Upper lobe of left lung (tissue), 4 donors: Measurements from ENCODE around the gene FOXO3.
"Not testable (repeated sequence)": the region's sequence is repeated elsewhere in the genome, so short reads cannot be mapped to it uniquely, and the experiment has no call there.

Experiments used
- EP300 ChIP-seq, 4 donors: sonication (generic); formaldehyde crosslinking; IDR thresholded peaks; one replicate each; pipeline ENCODE4 v1.5.1; 2017; ENCODE audit warnings: antibody characterized with exemption in 4 of 4, control low read depth in 2 of 4
- TF ChIP-seq, protein P1 (sequence below), 6 experiments: fragments of 450-650 bp in 4 of 6; fragments of 200-600 bp in 2 of 6; sonication (generic) in 2 of 6; IDR thresholded peaks; one replicate each; pipeline ENCODE4 v1.5.1; 2016 to 2019; ENCODE audit warnings: antibody characterized with exemption in 6 of 6

DNA sequence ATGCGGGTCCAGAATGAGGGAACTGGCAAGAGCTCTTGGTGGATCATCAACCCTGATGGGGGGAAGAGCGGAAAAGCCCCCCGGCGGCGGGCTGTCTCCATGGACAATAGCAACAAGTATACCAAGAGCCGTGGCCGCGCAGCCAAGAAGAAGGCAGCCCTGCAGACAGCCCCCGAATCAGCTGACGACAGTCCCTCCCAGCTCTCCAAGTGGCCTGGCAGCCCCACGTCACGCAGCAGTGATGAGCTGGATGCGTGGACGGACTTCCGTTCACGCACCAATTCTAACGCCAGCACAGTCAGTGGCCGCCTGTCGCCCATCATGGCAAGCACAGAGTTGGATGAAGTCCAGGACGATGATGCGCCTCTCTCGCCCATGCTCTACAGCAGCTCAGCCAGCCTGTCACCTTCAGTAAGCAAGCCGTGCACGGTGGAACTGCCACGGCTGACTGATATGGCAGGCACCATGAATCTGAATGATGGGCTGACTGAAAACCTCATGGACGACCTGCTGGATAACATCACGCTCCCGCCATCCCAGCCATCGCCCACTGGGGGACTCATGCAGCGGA, 102.9 kb downstream of the FOXO3 start:
- not testable (repeated sequence) for TF ChIP-seq EP300 (IDR thresholded peaks at IDR 0.05)
- TF ChIP-seq, protein P1, sequence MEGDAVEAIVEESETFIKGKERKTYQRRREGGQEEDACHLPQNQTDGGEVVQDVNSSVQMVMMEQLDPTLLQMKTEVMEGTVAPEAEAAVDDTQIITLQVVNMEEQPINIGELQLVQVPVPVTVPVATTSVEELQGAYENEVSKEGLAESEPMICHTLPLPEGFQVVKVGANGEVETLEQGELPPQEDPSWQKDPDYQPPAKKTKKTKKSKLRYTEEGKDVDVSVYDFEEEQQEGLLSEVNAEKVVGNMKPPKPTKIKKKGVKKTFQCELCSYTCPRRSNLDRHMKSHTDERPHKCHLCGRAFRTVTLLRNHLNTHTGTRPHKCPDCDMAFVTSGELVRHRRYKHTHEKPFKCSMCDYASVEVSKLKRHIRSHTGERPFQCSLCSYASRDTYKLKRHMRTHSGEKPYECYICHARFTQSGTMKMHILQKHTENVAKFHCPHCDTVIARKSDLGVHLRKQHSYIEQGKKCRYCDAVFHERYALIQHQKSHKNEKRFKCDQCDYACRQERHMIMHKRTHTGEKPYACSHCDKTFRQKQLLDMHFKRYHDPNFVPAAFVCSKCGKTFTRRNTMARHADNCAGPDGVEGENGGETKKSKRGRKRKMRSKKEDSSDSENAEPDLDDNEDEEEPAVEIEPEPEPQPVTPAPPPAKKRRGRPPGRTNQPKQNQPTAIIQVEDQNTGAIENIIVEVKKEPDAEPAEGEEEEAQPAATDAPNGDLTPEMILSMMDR (IDR thresholded peaks at IDR 0.05): not testable (repeated sequence)
